K562 (cell line): ENCODE results near the gene S100P.
A peak's percentile ranks its signal among the peaks of the same experiment; 100 is the strongest.

ENCODE experiments used
- CREM ChIP-seq: IDR thresholded peaks from 2 replicates; pipeline ENCODE4 v1.6.1; 2014; ENCODE audit warnings: antibody characterized with exemption, low read depth
- CTCF ChIP-seq, 3 experiments: IDR thresholded peaks in 2 of 3; conservative IDR thresholded peaks in 1 of 3; 2 replicates each; pipeline ENCODE4 v1.5.1; 2011 to 2012; ENCODE audit warnings: low read length in 3 of 3, mild to moderate bottlenecking in 3 of 3, control low read depth in 2 of 3, improper control_type of control experiment in 1 of 3, inconsistent platforms in 1 of 3, low read depth in 1 of 3, mixed read lengths in 1 of 3, moderate library complexity in 1 of 3; ENCODE audit not compliant: insufficient read depth in 2 of 3
- EP300 ChIP-seq: IDR thresholded peaks from 2 replicates; pipeline ENCODE4 v1.6.1; 2012; ENCODE audit warnings: low read length, improper control_type of control experiment
- ETV6 ChIP-seq, 3 experiments: fragments of 150-350 bp in 1 of 3; sonication (generic) in 1 of 3; formaldehyde crosslinking in 1 of 3; IDR thresholded peaks; 2 replicates each; pipeline versions ENCODE4 v1.6.1 to v1.8.0; 2014 to 2022; ENCODE audit warnings: borderline replicate concordance in 2 of 3, low read depth in 2 of 3, antibody characterized with exemption in 1 of 3, low read length in 1 of 3, mild to moderate bottlenecking in 1 of 3, missing genetic modification reagents in 1 of 3
- EZH2 ChIP-seq: IDR thresholded peaks from 2 replicates; pipeline ENCODE4 v1.6.1; 2012; ENCODE audit warnings: low read depth, mild to moderate bottlenecking, inconsistent platforms, low read length, borderline replicate concordance
- GATA2 ChIP-seq: sonication (generic); formaldehyde crosslinking; IDR thresholded peaks from 2 replicates; pipeline ENCODE4 v1.4.0; 2020; ENCODE audit warnings: mild to moderate bottlenecking, missing genetic modification reagents
- JUNB ChIP-seq: fragments of 450-650 bp; formaldehyde crosslinking; conservative IDR thresholded peaks from 2 replicates; pipeline ENCODE4 v1.4.0; 2020; ENCODE audit warnings: mild to moderate bottlenecking
- POLR2A ChIP-seq: fragments of 450-650 bp; conservative IDR thresholded peaks from 2 replicates; pipeline ENCODE4 v1.6.1; 2016
- SAFB ChIP-seq: fragments of 200-400 bp; formaldehyde crosslinking; IDR thresholded peaks from 2 replicates; pipeline ENCODE4 v1.6.1; 2017; ENCODE audit warnings: low read depth, low read length, borderline replicate concordance
- SIN3A ChIP-seq, 2 experiments: fragments of 150-350 bp in 1 of 2; IDR thresholded peaks; 2 replicates each; pipeline ENCODE4 v1.6.1; 2011 to 2016; ENCODE audit warnings: borderline replicate concordance in 2 of 2, low read depth in 2 of 2, low read length in 2 of 2, mild to moderate bottlenecking in 2 of 2, moderate library complexity in 2 of 2; ENCODE audit not compliant: control insufficient read depth in 1 of 2
- SPI1 ChIP-seq: IDR thresholded peaks from 2 replicates; pipeline ENCODE4 v1.6.1; 2011; ENCODE audit warnings: low read depth, low read length, control low read depth, borderline replicate concordance
- ZNF41 ChIP-seq: fragments of 250-450 bp; sonication (Bioruptor Pico); conservative IDR thresholded peaks from 2 replicates; pipeline ENCODE4 v1.4.0; 2020; ENCODE audit warnings: mild to moderate bottlenecking
- ZNF707 ChIP-seq: fragments of 250-450 bp; sonication (Bioruptor Pico); conservative IDR thresholded peaks from 2 replicates; pipeline ENCODE4 v1.8.0; 2022; ENCODE audit warnings: inconsistent platforms, mild to moderate bottlenecking, moderate library complexity
- ZZZ3 ChIP-seq: fragments of 450-650 bp; IDR thresholded peaks from 2 replicates; pipeline ENCODE4 v1.6.1; 2016; ENCODE audit warnings: antibody characterized with exemption, mild to moderate bottlenecking, moderate library complexity

- TF ChIP-seq SAFB (no peak), CTCF (IDR thresholded peaks at IDR 0.05 in 2 of 3, conservative IDR thresholded peaks at IDR 0.05 in 1 of 3; ENCODE audit: insufficient read depth in 2 of 3, low read depth in 1 of 3, low read length in 3 of 3) (peak; percentile 79 to 89 (median 88)), JUNB (no peak), ZNF41 (no peak), SPI1 (no peak), SIN3A (IDR thresholded peaks at IDR 0.05; ENCODE audit: borderline replicate concordance in 2 of 2, control insufficient read depth in 1 of 2, low read depth in 2 of 2, low read length in 2 of 2) (no peak), ZZZ3 (no peak), EP300 (no peak), POLR2A (no peak), EZH2 (no peak), ZNF707 (CRISPR knock-in tag) (no peak), CREM (peak; percentile 31; the same call in 1 of the 2 replicates), GATA2 (CRISPR knock-in tag) (no peak), ETV6 (IDR thresholded peaks at IDR 0.05; ENCODE audit: borderline replicate concordance in 1 of 2, low read depth in 2 of 2, low read length in 1 of 2) (no peak), ETV6 (CRISPR knock-in tag; IDR thresholded peaks at IDR 0.05; ENCODE audit: borderline replicate concordance) (no peak)
Measured at GRCh38 chr4:6681191-6681590, 12.5 kb upstream of the S100P start.
